ENCODE data around the gene UBL4A. TPM values are rescaled to one million over a fixed set of nuclear protein-coding genes. Genes with fewer than 3 reads are reported as not detected.
A peak's percentile ranks its signal among the peaks of the same experiment; 100 is the strongest.

The UBL4A gene
- total and polyA plus RNA-seq, 2 of the 13 experiments (the other 11 are each of a cell fraction or from before 2014, with no cell fraction given): 16.8 to 25.5 TPM

DNA sequence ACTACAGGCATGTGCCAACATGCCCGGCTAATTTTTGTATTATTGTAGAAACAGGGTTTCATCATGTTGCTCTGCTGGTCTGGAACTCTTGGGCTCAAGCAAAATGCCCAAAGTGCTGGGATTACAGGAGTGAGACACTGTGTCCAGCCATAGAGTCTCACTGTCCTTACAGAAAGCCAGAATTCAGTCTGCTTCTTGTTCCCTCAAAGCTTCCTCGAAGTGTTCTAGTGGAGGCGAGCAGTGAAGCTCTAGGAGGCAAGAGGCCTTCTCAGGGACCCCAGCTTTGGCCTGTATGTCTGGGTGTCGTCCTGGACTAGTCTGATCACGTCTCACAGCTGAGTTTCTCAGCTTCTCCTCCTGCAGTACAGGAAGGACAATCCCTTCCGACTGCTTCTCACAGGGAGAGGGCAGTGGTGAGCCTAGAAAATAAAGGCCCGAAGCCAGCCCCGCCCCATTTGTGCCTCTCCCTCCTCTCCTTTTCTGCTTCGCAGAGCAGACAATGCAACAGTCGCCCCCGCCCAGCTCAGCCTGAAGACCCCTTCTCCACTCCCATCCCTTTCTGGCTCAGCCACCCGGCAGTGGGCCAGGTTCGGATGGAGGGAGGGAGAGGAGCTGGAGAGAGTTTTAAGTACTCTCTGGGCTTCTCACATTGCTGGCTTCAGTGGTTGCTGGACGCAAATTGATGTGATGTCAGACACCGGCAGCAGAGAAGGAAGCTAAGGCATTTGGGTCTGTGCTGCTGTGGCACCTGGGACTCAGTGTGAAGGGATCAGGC lies 40.7 kb upstream of the UBL4A start (continued):
- TF ChIP-seq, protein P1, sequence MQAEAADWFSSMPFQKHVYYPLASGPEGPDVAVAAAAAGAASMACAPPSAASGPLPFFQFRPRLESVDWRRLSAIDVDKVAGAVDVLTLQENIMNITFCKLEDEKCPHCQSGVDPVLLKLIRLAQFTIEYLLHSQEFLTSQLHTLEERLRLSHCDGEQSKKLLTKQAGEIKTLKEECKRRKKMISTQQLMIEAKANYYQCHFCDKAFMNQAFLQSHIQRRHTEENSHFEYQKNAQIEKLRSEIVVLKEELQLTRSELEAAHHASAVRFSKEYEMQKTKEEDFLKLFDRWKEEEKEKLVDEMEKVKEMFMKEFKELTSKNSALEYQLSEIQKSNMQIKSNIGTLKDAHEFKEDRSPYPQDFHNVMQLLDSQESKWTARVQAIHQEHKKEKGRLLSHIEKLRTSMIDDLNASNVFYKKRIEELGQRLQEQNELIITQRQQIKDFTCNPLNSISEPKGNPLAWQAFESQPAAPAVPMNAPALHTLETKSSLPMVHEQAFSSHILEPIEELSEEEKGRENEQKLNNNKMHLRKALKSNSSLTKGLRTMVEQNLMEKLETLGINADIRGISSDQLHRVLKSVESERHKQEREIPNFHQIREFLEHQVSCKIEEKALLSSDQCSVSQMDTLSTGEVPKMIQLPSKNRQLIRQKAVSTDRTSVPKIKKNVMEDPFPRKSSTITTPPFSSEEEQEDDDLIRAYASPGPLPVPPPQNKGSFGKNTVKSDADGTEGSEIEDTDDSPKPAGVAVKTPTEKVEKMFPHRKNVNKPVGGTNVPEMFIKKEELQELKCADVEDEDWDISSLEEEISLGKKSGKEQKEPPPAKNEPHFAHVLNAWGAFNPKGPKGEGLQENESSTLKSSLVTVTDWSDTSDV (CRISPR knock-in tag; IDR thresholded peaks at IDR 0.05): no peak
- TF ChIP-seq MXD4 (CRISPR knock-in tag; IDR thresholded peaks at IDR 0.05) (no peak), ZNF567 (CRISPR knock-in tag; IDR thresholded peaks at IDR 0.05; ENCODE audit: borderline replicate concordance) (no peak), ZNF253 (CRISPR knock-in tag; IDR thresholded peaks at IDR 0.05; ENCODE audit: borderline replicate concordance) (no peak), ZNF883 (CRISPR knock-in tag; IDR thresholded peaks at IDR 0.05; ENCODE audit: not compliant biosample characterization) (no peak), GZF1 (CRISPR knock-in tag; IDR thresholded peaks at IDR 0.05) (no peak), NFE2L2 (IDR thresholded peaks at IDR 0.05; ENCODE audit: low read length) (no peak), ZNF180 (CRISPR knock-in tag; IDR thresholded peaks at IDR 0.05; ENCODE audit: borderline replicate concordance, low read depth) (no peak), CTCF (CRISPR knock-in tag; IDR thresholded peaks at IDR 0.05) (peak; percentile 68), ZNF331 (CRISPR knock-in tag; IDR thresholded peaks at IDR 0.05) (no peak), SIX4 (CRISPR knock-in tag; IDR thresholded peaks at IDR 0.05) (no peak), EED (CRISPR knock-in tag; IDR thresholded peaks at IDR 0.05) (no peak), HOXA5 (CRISPR knock-in tag; IDR thresholded peaks at IDR 0.05) (no peak), YY1 (IDR thresholded peaks at IDR 0.05; ENCODE audit: insufficient read depth, insufficient replicate concordance, low read depth, low read length) (no peak), TFAP4 (IDR thresholded peaks at IDR 0.05; ENCODE audit: borderline replicate concordance, low read depth) (peak; percentile 18; the same call in 1 of the 2 replicates), ARNT (IDR thresholded peaks at IDR 0.05) (no peak), TP53 (CRISPR knock-in tag; conservative IDR thresholded peaks at IDR 0.05) (no peak)
- TF ChIP-seq, protein P2, sequence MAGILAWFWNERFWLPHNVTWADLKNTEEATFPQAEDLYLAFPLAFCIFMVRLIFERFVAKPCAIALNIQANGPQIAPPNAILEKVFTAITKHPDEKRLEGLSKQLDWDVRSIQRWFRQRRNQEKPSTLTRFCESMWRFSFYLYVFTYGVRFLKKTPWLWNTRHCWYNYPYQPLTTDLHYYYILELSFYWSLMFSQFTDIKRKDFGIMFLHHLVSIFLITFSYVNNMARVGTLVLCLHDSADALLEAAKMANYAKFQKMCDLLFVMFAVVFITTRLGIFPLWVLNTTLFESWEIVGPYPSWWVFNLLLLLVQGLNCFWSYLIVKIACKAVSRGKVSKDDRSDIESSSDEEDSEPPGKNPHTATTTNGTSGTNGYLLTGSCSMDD (CRISPR knock-in tag; IDR thresholded peaks at IDR 0.05): no peak
- TF ChIP-seq, protein P3, sequence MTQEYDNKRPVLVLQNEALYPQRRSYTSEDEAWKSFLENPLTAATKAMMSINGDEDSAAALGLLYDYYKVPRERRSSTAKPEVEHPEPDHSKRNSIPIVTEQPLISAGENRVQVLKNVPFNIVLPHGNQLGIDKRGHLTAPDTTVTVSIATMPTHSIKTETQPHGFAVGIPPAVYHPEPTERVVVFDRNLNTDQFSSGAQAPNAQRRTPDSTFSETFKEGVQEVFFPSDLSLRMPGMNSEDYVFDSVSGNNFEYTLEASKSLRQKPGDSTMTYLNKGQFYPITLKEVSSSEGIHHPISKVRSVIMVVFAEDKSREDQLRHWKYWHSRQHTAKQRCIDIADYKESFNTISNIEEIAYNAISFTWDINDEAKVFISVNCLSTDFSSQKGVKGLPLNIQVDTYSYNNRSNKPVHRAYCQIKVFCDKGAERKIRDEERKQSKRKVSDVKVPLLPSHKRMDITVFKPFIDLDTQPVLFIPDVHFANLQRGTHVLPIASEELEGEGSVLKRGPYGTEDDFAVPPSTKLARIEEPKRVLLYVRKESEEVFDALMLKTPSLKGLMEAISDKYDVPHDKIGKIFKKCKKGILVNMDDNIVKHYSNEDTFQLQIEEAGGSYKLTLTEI (CRISPR knock-in tag; conservative IDR thresholded peaks at IDR 0.05): no peak
- TF ChIP-seq, protein P4, sequence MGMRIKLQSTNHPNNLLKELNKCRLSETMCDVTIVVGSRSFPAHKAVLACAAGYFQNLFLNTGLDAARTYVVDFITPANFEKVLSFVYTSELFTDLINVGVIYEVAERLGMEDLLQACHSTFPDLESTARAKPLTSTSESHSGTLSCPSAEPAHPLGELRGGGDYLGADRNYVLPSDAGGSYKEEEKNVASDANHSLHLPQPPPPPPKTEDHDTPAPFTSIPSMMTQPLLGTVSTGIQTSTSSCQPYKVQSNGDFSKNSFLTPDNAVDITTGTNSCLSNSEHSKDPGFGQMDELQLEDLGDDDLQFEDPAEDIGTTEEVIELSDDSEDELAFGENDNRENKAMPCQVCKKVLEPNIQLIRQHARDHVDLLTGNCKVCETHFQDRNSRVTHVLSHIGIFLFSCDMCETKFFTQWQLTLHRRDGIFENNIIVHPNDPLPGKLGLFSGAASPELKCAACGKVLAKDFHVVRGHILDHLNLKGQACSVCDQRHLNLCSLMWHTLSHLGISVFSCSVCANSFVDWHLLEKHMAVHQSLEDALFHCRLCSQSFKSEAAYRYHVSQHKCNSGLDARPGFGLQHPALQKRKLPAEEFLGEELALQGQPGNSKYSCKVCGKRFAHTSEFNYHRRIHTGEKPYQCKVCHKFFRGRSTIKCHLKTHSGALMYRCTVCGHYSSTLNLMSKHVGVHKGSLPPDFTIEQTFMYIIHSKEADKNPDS (CRISPR knock-in tag; IDR thresholded peaks at IDR 0.05): no peak
